ENCODE data around the gene TRMT11.

TRMT11 gene

GRCh38 chr6:126069449-126069848 lies 83.1 kb downstream of the TRMT11 start:
- TF ChIP-seq GABPA (IDR thresholded peaks at IDR 0.05; ENCODE audit: low read depth): no peak
- no peak for TF ChIP-seq SPI1 (IDR thresholded peaks at IDR 0.05; ENCODE audit: borderline replicate concordance, low read depth)
- no peak for TF ChIP-seq REST (IDR thresholded peaks at IDR 0.05; ENCODE audit: insufficient replicate concordance, low read depth)
- no peak for TF ChIP-seq CTCF (IDR thresholded peaks at IDR 0.05; ENCODE audit: insufficient read depth, low read length)
- no peak for TF ChIP-seq POLR2AphosphoS5 (IDR thresholded peaks at IDR 0.05; ENCODE audit: low read depth)
- Histone ChIP-seq H3K27me3 (ENCODE audit: insufficient read depth, poor library complexity, severe bottlenecking) (no peaks in the 10 kb centered on the region), H3K4me3 (replicated peaks; ENCODE audit: insufficient read depth, low read length) (no peak overlapping the region), H3K27ac (replicated peaks) (no peak overlapping the region)
- DNase-seq (ENCODE audit: low read depth in 1 of 2, low spot score in 1 of 2): no peak

- no peaks in the 10 kb centered on the region for H3K27me3 ChIP-seq (ENCODE audit: insufficient read depth, poor library complexity, severe bottlenecking)
- no peak for DNase-seq (ENCODE audit: low read depth in 1 of 2, low spot score in 1 of 2)
- TF ChIP-seq CTCF (IDR thresholded peaks at IDR 0.05; ENCODE audit: insufficient read depth, low read length) (no peak), SPI1 (IDR thresholded peaks at IDR 0.05; ENCODE audit: borderline replicate concordance, low read depth) (no peak), REST (IDR thresholded peaks at IDR 0.05; ENCODE audit: insufficient replicate concordance, low read depth) (no peak), POLR2AphosphoS5 (IDR thresholded peaks at IDR 0.05; ENCODE audit: low read depth) (no peak), GABPA (IDR thresholded peaks at IDR 0.05; ENCODE audit: low read depth) (no peak)
- no peak overlapping the region for H3K27ac ChIP-seq (replicated peaks)
- no peak overlapping the region for H3K4me3 ChIP-seq (replicated peaks; ENCODE audit: insufficient read depth, low read length)
These were observed 84.8 kb downstream of the TRMT11 start for GRCh38 chr6:126071000-126071647.

GRCh38 chr6:126072172-126072571 lies 85.8 kb downstream of the TRMT11 start:
- Histone ChIP-seq H3K27ac (replicated peaks) (no peak overlapping the region), H3K4me3 (replicated peaks; ENCODE audit: insufficient read depth, low read length) (no peak overlapping the region), H3K27me3 (ENCODE audit: insufficient read depth, poor library complexity, severe bottlenecking) (no peaks in the 10 kb centered on the region)
- DNase-seq (ENCODE audit: low read depth in 1 of 2, low spot score in 1 of 2): no peak
- TF ChIP-seq GABPA (IDR thresholded peaks at IDR 0.05; ENCODE audit: low read depth) (no peak), REST (IDR thresholded peaks at IDR 0.05; ENCODE audit: insufficient replicate concordance, low read depth) (no peak), SPI1 (IDR thresholded peaks at IDR 0.05; ENCODE audit: borderline replicate concordance, low read depth) (no peak), POLR2AphosphoS5 (IDR thresholded peaks at IDR 0.05; ENCODE audit: low read depth) (no peak), CTCF (IDR thresholded peaks at IDR 0.05; ENCODE audit: insufficient read depth, low read length) (no peak)
